Midbrain (tissue), 1 donor: Measurements from ENCODE around the gene TRIM47.
"Not testable (repeated sequence)": the region's sequence is repeated elsewhere in the genome, so short reads cannot be mapped to it uniquely, and the experiment has no call there.

Source experiments
- DNase-seq: peaks from one replicate; lab custom pipeline; 2025; lab: John Stamatoyannopoulos, UW

Gene TRIM47

DNA sequence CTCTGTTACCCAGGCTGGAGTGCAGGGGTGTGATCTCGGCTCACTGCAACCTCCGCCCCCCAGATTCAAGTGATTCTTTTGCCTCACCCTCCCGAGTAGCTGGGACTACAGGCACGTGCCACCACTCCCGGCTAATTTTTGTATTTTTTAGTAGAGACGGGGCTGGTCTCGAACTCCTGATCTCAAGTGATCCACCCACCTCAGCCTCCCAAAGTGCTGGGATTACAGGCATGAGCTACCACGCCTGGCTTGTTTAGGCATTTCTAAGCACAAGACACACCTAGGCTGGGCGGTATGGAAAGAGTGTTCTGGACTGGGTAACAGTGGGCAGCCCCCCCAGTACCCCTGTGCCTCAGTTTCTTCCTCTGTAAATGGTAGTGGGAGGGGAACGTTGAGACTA, 8.2 kb downstream of the TRIM47 start:
- DNase-seq, result not testable (repeated sequence)

DNA sequence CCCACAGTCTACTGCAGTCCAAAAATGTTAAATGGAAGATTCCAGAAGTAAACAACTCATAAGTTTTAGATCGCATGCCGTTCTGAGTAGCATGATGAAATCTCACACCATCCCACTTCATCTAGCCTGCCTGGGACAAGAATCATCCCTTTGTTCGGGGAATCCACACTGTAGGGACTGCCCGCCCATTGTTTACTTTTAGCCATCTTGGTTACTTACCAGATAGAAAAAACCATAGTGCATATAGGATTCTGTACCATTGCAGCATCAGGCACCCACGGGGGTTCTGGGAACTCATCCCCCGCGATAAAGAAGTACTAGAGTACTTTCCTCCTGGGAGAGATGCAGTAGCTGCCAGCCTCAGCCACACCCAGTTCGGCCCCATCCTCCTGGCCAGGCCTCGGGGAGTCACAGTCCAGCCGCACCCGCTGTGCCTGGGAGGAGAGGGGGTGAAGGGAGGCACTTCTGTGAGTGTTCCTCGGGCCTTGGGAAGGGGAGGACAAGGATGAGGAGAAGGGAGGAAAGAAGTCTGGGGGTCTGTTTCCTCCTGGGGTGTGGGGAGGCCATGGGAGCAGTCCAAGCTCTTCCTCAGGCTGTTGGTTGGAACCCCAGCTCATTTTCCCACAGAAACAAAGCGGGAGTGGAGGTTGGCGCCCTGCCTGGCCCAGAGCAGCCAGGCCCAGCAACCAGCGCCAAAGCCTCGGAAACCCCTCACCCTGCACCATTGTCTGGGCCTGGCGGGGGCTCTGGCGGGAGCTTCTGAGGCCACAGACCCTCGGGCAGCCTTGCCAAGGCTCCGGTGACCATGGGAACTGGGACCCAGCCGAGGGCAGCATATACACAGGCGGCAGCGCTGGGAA, 8.9 kb downstream of the TRIM47 start:
- DNase-seq, result peak; percentile 88

DNA sequence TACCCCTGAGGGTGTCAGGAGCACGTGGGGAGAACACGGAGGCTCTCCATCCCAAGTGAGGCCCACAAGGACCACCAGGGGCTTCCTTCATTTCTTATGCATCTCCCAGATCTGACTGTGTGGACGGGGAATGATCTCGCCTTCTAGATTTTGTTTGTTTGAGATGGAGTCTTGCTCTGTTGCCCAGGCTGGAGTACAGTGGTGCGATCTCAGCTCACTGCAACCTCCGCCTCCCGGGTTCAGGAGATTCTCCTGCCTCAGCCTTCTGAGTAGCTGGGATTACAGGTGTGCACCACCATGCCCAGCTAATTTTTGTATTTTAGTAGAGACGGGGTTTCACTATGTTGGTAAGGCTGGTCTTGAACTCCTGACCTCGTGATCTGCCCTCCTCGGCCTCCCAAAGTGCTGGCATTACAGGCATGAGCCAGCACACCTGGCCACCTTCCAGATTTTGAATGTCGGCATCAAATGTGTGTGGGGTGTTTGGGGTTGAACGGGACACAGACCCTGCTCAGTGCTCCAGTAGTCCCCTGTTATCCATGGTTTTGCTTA, 9.6 kb downstream of the TRIM47 start:
- DNase-seq, result not testable (repeated sequence)

DNA sequence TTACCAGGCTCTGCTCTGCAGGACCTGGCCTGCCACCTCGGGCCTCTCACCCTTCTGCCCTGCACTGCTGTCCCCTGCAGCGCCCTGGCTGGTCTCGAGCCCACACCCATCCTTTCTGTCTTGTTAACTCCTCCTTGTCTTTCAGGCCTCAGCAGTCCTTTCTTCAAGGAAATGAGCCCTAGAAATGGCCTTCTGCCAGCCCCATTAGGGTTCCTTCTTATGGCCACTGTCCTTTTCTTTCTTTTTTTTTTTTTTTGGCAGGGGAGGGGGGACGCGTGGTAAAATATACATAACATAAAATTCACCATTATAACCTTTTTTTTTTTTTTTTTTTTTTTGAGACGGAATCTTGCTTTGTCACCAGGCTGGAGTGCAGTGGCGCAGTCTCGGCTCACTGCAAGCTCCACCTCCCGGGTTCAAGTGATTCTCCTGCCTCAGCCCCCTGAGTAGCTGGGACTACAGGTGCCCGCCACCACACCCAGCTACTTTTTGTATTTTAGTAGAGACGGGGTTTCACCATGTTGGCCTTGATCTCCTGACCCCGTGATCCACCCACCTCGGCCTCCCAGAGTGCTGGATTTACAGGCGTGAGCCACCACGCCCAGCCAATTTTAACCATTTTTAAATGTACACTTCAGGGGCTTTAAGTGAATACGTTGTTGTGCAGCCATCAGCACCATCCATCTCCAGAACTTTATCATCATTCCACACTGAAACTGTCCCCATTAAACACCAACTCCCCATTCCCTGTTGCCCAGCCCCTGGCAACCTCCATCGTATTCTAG, 12.8 kb downstream of the TRIM47 start:
- not testable (repeated sequence) for DNase-seq

DNA sequence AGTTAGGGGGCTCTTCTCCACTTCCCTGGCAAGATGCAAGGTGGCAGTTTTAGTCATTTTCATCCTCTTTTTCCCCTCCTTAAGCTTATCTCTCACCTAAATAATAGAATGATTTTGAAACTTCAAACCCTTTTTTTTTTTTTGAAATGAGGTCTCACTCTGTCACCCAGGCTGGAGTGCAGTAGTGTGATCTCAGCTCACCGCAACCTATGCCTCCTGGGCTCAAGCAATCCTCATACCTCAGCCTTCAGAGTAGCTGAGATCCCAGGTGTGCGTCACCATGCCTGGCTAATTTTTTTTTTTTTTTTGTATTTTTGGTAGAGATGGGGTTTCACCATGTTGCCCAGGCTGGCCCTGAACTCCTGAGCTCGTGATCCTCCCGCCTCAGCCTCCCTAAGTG, 13.5 kb downstream of the TRIM47 start:
- not testable (repeated sequence) for DNase-seq

DNA sequence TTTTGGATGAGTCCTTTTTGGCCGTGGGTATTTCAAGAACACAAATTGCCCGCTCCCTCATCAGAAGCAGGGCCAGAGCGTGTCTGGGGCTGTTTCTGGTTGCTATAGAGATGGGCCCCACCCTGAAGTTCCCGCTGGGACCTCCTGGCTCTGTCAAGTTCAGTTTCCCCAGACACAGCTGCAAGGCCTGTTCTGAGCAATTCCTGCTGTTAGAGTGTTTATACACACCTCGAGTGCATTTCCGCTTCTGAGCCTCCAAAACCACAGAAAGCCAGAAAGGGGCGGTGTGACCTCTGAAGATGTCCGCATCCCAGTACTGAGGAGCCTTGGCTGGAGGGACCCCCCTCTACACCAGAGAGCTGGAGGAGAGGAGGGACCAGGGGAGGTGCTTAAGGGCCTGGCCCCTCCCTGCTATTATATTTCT, 13.9 kb downstream of the TRIM47 start:
- DNase-seq, result no peak

DNA sequence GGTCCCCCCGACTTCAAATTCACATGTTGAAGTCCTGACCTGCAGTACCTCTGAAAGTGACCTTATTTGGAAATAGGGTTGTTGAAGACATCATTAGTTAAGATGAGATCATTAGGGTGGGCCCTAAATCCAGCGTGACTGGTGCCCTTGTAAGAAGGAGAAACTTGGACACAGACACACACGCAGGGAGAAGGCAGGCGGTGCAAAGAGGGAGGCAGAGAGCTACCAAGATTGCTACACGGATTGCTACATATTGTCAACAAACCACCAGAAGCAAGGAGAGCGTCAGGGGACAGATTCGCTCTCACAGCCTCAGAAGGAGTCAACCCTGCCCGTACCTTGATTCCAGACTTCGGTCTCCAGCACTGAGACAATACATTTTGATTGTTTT, 16.5 kb downstream of the TRIM47 start:
- DNase-seq, result no peak

DNA sequence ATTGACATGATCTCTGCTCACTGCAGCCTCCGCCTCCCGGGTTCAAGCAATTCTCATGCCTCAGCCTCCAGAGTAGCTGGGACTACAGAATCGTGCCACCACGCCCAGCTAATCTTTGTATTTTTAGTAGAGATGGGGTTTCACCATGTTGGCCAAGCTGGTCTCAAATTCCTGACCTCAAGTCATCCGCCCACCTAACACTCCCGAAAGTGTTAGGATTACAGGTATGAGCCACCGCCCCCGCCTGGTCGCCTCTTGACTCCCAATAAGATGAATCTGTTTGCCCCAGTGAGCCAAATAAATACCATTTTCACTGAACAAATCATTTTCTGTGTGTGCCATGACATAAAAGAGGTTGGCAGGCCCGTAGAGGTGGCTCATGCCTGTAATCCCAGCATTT, 19.0 kb downstream of the TRIM47 start:
- DNase-seq, result not testable (repeated sequence)

DNA sequence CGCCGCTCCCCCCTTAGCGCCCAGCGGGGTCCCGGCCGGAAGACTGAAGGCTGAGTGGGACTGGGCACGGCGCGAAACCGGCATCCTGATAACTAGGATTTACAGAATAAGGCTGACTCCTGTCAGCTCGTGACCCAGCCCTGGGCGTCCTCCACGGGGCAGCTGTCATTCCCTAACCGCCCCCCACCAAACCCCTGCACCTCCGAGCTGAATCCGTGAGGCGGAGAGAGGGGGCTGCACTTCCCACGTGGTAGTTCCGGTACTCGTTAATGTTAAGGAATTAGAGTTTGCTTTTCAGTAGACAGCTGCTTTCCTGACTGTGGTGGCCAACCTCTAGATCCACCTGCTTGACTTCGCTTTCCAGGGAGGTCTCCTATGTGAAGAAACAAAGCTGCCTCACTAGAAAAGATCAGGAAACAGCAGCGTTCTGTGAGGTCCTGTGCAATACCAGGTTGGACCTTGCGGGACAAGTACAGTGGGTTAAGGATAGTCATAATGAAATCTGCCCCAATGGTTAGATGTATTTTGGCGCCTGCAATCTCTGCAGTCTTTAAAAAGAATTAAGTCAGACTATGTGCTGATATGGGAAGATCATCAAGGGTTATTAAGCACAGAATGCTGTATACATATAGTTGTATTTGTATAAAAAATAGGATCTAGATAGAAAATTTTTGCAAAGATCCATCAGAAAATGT, 22.2 kb downstream of the TRIM47 start:
- no peak for DNase-seq

DNA sequence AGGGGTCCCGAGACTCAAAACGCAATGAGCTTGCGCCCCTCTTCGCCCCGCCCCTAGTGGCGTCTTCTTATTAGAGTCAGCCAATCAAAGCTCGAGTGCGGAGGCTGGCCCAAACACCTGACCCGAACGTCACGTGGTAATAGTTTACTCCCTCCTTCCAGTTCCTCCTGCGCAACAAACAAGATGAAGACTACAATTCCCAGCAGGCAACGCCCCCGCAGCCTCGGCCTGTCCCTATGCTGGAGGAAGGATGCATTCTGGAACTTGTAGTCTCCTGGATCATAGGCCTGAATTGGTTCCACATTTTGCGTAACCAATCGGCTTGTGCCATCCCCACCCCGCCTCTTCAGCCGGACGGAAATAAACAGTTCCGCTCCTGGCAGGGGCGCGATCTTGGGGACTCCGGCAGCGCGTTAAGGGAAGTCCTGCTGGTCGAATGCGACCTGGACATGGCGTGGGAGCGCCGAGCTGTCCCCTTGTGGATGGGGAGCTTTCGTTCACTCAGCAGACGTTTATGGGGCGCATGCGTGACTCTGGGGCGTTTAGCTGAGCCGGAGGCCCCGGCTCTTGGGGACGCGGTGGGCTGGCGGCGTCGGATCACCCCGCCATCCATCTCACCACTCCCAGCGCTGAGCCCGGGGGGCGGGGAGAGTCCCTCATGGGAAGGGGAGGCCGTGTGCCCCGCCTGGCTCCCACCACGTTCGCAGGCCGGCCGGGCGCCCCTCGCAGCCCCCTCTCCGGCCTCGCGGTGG, 22.9 kb downstream of the TRIM47 start, which contains the start of gene WBP2:
TSS of gene WBP2 (minus strand) at position 26 of the 752 bp plus-strand sequence. CDS start 38 bp downstream, outside the sequence.
- peak; percentile 99 for DNase-seq

DNA sequence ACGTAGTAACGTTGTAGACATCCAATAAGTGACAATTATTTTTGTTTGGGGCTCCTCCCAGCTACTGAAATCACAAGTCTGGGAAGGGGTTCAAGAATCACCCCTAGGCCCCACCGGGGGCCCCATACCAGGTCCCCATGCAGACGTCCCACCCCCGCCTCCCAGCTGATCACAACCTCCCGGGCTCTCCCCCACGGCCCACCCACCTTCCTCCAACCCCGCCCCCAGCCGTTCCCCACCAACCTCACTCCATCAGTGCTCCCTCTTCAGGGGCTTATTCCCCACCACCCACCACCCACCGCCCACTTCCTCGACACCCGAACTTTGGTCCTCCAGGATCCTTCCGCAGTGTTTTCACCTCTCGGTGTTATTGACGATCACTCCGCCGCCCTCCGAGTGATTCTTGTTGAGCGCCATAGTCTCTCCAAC, 23.5 kb downstream of the TRIM47 start:
- DNase-seq, result peak; percentile 66

DNA sequence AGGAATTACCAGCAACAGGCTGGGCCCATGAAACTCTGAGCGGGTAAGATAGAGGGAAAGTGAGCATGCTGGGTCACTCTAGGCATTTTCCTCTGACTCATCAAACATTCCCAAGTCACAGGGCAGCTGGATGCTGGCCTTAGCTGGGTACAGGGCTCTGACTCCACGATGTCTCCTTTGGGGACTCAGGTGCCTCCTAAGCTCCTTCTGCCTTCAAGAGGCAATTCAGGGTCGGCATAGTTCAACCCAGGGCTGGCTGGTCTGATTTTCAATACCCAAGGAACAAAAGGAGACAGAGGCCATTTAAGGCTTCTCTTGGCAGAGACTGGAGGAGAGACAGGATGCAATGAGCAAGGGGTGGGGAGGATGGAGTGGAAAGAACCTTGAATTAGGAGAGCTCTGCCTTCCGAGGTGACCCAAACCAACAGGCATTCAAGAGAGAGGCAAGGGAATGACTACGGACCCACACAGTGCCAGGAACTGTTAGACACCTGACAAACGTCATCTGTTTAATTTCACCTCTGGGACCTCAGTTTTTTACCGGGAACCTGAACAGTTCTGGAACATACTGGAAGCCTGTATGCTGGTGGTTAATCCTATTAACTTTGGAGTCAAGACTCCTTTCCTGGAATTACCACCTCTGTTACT, 24.2 kb downstream of the TRIM47 start:
- no peak for DNase-seq

DNA sequence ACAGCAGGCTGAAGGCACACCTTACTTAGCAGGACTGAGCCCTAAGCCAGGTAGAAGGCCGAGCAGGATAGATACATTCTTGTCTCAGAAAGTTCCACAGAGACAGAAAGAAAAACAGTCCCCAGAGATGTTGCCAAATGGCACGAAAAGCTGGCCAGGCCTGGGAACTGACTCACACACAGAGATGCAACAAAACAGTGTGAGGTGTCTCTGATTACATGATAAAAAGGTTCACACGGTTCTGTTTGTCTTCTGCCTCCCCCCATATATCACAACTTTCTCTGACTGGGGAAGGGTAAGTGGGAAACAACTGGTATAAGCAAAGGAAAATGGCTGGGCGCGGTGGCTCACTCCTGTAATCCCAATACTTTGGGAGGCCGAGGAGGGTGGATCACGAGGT, 24.9 kb downstream of the TRIM47 start:
- DNase-seq, result no peak

DNA sequence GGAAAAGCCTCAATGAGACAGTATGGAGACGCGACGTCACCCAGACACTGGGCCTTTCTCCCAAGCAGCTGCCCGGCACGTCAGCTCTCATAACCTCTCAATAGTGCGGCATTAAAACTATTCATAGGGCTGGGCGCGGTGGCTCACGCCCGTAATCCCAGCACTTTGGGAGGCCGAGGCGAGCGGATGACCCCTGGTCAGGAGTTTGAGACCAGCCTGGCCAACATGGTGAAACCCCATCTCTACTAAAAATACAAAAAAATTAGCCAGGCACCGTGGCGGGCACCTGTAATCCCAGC, 26.7 kb downstream of the TRIM47 start:
- not testable (repeated sequence) for DNase-seq

DNA sequence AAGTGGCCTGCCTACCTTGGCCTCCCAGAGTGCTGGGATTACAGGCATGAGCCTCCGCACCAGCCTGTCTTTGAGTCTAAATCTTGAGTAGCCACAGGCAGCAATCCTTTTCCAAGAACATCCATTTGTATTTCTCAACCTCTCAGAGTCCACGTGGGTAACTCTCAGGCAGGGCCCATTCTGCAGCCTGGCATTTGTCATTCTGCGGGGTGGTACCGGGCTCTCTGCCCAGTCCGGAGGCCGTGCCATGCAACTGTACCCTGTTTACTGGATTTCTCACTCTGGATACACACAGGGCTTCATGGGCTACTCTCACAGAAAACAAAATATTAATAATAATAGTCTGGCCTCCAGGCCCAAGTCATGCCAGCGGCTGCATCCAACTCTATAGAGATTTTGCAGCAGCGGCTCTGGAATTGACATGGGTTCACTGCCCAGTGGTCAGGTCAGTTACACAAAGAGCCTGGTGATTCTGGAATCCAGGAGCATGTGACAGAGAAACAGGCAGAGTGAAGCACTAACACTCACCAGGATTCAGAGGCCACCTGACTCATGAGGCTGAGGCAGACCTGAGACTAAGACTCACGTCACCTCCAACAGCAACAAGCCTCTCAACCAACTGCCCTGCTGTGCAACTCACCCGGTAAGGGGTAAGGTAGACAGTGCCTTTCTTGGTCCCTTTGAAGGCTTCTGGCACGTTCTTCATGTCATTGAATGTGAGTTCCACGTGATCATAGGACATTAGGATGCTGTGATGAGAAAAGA, 27.3 kb downstream of the TRIM47 start:
- peak; percentile 78 for DNase-seq

DNA sequence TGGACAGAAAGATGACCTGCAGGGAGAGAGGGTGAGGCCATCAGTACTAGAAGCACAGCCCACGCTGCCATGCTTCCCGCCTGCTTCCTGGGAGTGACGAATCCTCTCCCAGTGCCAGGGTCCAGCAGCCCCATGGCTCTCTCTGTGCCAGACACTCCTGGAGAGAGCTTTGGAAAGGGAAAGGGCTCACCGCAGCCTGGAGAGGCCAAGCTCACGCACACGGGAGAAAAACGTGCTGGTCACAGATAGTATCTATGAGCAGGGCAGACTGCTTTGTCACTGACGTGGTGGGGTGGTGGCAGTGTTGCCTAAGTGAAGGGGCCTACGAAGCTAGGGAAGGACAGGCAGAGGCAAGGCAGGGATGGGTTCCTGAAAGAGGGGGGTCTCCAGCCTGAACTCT, 28.7 kb downstream of the TRIM47 start:
- DNase-seq, result no peak

DNA sequence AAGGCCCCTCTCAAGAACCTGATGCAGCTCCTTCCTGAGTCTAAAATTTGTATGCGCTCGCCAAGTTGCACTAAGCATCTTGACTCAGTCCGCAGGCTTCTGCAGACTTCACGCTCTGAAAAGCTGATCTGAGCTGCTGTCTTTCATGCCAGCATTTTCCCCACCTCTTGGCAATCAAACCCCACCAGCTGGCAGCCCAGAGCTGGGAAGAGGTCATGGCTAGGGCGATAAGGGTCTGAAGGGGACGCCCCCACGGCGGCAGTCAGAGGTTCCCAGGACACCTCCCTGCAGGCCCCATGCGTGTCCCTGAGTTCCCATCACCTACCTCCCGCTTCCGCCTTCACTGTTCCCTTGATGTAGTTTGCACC, 29.1 kb downstream of the TRIM47 start:
- no peak for DNase-seq

DNA sequence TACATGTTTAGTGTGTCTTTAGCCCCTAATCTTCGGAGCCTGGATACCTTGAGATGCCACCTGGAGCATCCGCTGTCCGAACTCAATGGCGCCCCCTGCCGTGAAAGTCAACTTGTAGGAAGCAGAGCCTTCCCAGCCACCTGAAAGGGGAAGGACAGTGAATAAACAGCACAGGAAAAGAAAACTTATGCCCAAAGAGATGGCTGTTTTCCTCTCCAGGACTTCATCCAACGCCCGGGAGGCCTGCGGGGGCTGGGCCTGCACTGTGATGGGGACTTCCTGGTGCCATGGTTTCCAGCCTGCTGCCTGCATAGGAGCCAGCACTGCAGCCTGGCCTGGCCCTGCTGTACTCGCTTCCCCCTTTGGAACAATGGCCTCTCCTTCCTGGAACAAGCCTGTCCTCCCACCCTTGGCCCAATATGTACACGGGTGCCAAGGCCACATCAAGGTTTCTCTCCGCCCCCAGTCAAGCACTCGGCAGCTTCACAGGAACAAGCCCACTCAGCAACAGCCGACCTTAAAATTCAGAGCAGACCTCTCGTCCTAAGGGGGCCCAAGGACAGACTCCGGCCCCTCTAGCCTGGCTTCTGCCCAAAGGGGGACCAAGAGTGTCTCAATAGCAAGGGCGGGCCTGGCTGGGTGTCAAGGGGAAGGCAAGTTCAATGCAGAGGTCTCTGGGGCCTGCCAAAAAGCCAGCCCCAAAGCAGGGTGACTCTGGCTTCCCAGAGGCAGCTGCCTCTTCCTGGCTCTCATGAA, 29.7 kb downstream of the TRIM47 start:
- DNase-seq, result peak; percentile 78
